ENCODE measurements around the gene TMEM164. TPM values are rescaled to one million over a fixed set of nuclear protein-coding genes. Genes with fewer than 3 reads are reported as not detected.

The TMEM164 gene
- total RNA-seq, 1 donor from 2014 or later = 33.3 TPM

DNA sequence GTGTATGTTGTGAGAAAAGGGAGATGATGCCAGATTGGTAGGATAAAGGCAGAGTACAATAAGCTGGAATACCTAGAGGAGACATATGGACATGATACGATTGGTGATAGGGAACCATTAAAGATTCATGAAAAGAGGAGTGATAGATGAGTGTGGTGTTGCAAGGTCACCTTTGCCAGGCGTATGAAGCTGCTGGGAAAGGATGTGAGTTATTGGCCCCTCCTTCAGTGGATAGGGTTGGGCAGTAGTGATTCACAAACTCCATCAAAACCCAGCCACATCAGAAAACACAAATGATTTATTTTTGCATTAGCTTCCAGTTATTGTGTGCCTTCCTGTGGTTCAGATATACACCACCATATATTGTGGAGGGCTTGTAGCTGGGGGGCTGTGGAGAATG is 34.3 kb downstream of the TMEM164 start:
- no peak for DNase-seq

DNA sequence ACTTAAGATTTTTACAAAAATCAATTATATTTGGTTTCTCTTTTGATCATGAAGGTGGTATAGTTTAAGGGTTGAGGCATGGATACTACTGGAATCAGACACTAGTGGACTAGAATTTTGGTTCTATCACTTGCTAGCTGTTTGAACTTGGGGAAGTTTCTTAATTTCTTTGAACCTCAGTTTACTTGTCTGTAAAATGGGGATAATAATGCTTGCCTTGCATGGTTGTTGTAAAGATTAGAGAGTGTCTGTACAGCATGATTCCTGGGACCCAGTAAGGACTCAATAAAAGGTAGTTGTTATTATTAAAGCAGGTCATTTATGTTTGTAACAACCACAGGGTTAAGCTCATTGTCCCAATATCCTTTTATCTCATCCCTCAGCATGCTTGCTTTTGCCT is 36.0 kb downstream of the TMEM164 start:
- no peak for DNase-seq

DNA sequence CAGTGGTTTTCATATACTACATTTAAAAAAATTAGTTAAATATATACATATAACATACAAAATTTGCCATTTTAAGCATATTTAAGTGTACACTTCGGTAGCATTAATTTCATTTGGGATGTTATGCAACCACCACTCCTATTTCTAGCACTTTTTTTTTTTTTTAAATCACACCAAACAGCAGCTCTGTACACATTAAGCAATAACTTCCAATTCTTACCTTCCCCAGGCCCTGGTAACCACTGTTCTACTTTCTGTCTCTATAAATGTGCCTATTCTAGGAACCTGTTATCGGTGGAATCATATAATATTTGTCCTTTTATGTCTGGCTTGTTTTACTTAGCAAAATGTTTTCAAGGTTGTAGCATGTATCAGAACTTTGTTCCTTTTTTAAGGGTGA is 39.1 kb downstream of the TMEM164 start:
- DNase-seq = no peak

- DNase-seq = no peak
Measured at GRCh38 chrX:110042496-110042895, 39.6 kb downstream of the TMEM164 start.

GRCh38 chrX:110043506-110043905 is 40.6 kb downstream of the TMEM164 start:
- no peak for DNase-seq

- no peak for DNase-seq
Measured at GRCh38 chrX:110044346-110045249, 41.7 kb downstream of the TMEM164 start.

GRCh38 chrX:110045421-110045820 is 42.5 kb downstream of the TMEM164 start:
- no peak for DNase-seq

GRCh38 chrX:110046001-110046400 is 43.1 kb downstream of the TMEM164 start:
- DNase-seq = no peak

GRCh38 chrX:110046971-110047370 is 44.1 kb downstream of the TMEM164 start:
- DNase-seq = no peak

DNA sequence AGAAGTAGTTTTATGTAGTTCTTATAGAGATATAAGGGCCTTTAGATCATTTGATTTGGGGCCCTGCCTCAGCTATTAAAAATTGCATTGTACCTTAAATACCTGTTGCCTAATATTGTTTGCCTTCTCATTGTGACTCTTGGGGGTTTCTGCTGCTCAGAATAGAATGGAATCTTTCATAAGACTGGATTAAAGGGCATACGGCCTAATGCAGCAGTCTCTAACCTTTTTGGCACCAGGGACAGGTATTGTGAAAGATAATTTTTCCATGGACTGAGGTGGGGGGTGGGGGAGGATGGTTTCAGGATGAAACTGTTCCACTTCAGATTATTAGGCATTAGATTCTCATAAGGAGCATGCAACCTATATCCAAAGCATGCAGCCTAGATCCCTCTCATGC is 46.2 kb downstream of the TMEM164 start:
- no peak for DNase-seq

DNA sequence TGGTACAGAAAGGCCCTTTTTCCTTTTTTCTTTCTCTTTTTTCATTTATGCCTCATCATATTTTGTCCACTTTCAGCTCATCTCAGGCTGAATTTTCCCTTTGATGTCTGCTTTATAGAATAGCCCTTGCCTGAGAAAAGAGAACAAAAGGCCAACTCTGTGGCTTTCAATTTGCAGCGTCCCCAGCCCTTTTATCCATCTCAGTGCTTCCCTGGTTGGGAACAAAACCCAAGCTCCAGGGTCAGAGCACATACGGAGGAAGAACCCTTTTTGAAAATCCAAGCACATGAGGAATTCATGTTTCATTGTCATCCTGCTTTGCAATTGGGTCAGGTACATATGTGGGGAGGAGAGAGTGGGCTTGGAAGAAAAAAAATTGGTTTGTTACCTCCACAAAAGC is 47.5 kb downstream of the TMEM164 start:
- no peak for DNase-seq

DNA sequence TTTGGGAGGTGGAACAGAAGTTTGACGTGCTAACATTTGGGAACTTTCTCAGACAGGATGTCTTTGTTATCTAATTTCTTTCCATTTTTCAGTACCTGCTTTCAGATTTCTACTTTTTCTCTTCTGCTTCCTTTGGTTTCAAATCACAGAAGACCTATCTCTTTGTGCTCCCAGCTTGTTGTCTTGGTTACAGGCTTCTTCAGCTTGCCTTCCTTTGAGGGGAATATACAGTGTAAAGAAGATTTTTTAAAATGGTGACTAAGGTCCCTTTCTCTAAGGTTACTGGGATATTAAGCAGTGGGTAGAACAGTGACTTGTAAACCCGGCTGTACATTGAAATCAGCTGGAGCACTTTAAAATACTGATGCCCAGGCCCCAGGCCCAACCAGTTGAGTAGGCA is 48.0 kb downstream of the TMEM164 start:
- no peak for DNase-seq

GRCh38 chrX:110051559-110051958 is 48.6 kb downstream of the TMEM164 start:
- DNase-seq = no peak

GRCh38 chrX:110052303-110052702 is 49.4 kb downstream of the TMEM164 start:
- DNase-seq = no peak

DNA sequence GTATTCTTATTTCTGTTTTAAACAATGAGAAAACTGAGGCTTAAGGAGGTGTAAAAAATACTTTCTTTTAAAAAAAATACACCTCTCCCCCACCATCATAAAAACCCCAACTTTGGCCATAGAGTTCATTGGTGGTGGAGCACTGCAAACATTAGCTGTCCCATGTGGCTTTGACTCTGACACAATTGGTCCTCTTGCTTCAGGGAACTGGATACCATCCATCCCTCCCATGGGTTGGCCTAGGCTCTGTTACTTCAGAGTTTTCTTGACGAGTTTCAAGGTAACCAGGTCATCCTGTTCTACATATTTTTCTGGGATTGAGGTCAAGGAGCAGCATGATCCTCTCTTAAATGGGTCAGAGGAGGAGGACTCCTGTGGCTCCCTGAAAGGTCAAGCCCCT is 50.5 kb downstream of the TMEM164 start:
- no peak for DNase-seq

DNA sequence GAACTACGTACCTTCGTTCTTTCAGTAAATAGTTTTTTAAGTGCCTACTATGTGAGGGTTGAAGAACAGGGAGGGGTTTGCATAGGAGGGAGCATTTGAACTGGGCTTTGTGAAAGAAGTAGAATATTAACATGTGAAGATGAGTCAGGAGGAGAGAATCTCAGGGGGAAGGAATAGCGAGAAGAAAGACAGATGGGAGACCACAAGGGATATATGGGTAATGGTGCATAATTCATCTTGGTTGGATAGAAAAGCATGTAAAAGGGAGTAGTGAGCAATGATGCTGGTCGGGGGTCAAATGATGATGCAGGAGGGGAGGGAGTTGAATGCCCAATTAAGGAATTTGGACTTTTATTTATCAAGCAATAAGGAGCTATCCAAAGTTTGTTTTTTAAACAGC is 52.7 kb downstream of the TMEM164 start:
- DNase-seq = no peak

DNA sequence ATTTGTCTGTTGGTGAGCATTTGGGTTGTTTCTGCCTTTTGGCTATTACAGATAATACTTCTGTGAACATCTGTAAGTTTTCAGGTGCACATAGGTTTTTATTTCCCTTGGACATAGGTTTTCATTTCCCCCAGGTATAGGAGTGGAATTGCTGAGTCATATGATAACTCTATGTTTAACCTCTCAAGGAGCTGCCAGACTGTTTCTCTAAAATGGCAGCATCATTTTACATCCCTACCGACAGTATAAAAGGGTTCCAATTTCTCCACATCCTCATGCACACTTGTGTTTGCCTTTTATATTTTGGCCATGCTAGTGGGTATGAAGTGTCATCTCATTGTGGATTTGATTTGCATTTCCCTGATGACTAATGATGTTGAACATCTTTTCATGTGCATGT is 53.5 kb downstream of the TMEM164 start:
- DNase-seq = no peak

GRCh38 chrX:110059410-110059809 is 56.5 kb downstream of the TMEM164 start:
- no peak for DNase-seq

GRCh38 chrX:110060317-110060716 is 57.4 kb downstream of the TMEM164 start:
- DNase-seq = no peak

- no peak for DNase-seq
Measured at GRCh38 chrX:110060846-110061537, 58.1 kb downstream of the TMEM164 start.

DNA sequence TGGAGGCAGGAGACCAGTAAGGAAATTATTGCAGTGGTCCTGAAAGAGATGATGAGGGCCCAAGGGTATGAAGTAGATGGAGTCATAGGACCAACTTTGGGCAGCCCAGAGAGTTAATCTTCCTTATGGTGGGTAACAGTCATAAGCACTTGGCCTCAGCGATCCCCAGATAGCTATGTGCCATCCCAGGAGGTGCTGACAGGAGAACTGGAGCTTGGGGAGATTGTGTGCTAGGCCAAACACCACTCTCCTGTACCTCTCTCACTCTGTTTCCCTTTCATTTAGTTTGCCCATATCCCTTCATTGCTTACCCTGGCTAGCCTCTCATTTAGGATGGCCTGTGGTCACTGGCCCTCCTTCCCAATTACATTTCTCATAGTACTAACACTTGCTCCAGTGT is 60.0 kb downstream of the TMEM164 start:
- DNase-seq = no peak

DNA sequence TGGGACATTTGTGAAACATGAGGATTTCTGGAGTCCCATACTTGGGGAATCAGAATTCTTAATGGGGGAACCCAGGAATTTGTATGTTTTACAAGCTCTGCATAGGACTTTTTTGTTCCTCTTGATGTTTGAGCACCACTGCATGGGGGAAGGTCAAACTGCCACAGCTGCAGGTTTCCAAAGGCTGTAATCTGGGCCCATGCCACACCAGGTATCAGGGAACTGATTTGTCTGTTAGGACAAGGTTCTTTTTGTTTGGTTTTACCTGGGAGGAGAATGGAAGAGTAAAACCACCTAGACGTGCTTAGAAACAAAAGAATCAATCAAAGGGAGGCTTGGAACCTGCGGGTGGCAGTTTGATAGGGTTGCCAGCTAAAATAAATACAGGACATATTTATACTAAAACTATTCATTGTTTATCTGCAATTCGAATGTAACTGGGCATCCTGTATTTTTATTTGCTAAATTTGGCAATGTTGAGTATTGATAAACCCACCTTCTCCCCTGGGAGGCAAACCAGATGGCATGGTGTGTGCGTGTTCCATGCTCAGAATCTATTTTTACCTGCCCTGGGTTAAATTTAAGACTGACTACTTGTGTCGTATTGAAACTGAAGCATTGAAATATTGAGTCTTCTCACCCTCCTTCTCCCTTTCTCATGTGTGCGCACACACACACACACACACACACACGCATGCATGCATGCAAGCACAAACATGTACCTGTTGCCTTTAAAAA is 63.7 kb downstream of the TMEM164 start:
- no peak for DNase-seq

DNA sequence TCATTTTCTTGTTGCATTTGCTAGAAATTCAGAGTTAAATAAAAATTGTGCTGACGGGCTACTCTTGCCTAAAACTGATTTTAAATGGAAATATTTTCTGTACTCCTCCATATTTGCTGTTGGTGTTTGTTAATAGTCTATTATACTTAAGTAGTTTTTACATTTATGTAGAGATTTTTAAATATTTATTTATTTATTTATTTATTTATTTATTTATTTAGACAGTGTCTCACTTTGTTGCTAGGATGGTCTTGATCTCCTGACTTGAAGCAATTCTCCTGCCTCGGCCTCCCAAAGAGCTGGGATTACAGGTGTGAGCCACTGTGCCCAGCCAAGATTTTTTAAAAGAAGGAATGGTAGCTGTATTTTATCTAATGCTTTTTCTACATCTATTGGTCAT is 68.1 kb downstream of the TMEM164 start:
- no peak for DNase-seq

Data from skin of body (tissue), 2 donors.